ENCODE measurements around the gene ADRM1. TPM values are rescaled to one million over a fixed set of nuclear protein-coding genes. Genes with fewer than 3 reads are reported as not detected.

The ADRM1 gene
- total RNA-seq, 1 experiment from 2014 or later, result 173 TPM

- H3K4me3 ChIP-seq, result no peak overlapping the region
- H4K20me1 ChIP-seq (ENCODE audit: insufficient read depth), result peaks cover 25% of the 10 kb centered on the region
- no peak overlapping the region for H3K27ac ChIP-seq
- CTCF ChIA-PET, result no interaction called here
- H3K4me1 ChIP-seq (replicated peaks; ENCODE audit: insufficient read depth), result peaks cover 12% of the 10 kb centered on the region
- H3K36me3 ChIP-seq (ENCODE audit: low read depth), result peaks cover 5% of the 10 kb centered on the region; the same call in 1 of the 2 replicates
- H3F3A ChIP-seq (ENCODE audit: insufficient read depth, low read depth), result peaks cover 42% of the 10 kb centered on the region
- H2AFZ ChIP-seq, result no peak overlapping the region
- H3K4me2 ChIP-seq, result no peak overlapping the region
- H3K9me3 ChIP-seq (ENCODE audit: insufficient read depth, low read depth), result no peaks in the 10 kb centered on the region
- H3K9me2 ChIP-seq (ENCODE audit: insufficient read depth), result no peaks in the 10 kb centered on the region
- no peaks in the 10 kb centered on the region for H3K27me3 ChIP-seq (ENCODE audit: insufficient read depth, low read depth)
- no peak for DNase-seq
- POLR2A ChIA-PET (ENCODE audit: unreplicated experiment), result no interaction called here
- no TSS peak for BruUV-seq (replicated peaks)
- TF ChIP-seq CTCF (conservative IDR thresholded peaks at IDR 0.05) (no peak), EZH2 (IDR thresholded peaks at IDR 0.05; ENCODE audit: low read depth) (no peak)
- H3K79me2 ChIP-seq (ENCODE audit: low read depth), result peaks cover 22% of the 10 kb centered on the region
- intact Hi-C loops (cut with micrococcal nuclease; ENCODE audit: unreplicated experiment), result loop anchor here (5.0 kb wide), 3 partner anchors 322 to 492 kb away; no protein-coding TSS in a partner anchor
These were observed 2.5 kb upstream of the ADRM1 start for GRCh38 chr20:62300319-62300718.

- ChIA-PET POLR2A (ENCODE audit: unreplicated experiment) (no interaction called here), CTCF (interaction anchor here (0.6 to 0.9 kb wide), 3 partner anchors 199 to 290 kb away, joined by 3 to 5 read pairs (median 3); no protein-coding TSS in a partner anchor)
- Histone ChIP-seq H3K79me2 (ENCODE audit: low read depth) (peaks cover 31% of the 10 kb centered on the region), H2AFZ (no peak overlapping the region), H3K4me3 (0 out of 2 replicates have a peak overlapping the region, but pooled peaks have one; percentile 61), H3K9me2 (ENCODE audit: insufficient read depth) (no peaks in the 10 kb centered on the region), H3K27me3 (ENCODE audit: insufficient read depth, low read depth) (no peaks in the 10 kb centered on the region), H3K4me2 (no peak overlapping the region; the same call in 1 of the 2 replicates), H4K20me1 (ENCODE audit: insufficient read depth) (peaks cover 29% of the 10 kb centered on the region), H3K4me1 (replicated peaks; ENCODE audit: insufficient read depth) (peaks cover 20% of the 10 kb centered on the region), H3K36me3 (ENCODE audit: low read depth) (peaks cover 9% of the 10 kb centered on the region; the same call in 1 of the 2 replicates), H3K9me3 (ENCODE audit: insufficient read depth, low read depth) (no peaks in the 10 kb centered on the region), H3F3A (ENCODE audit: insufficient read depth, low read depth) (peaks cover 51% of the 10 kb centered on the region), H3K27ac (no peak overlapping the region)
- intact Hi-C loops (cut with micrococcal nuclease; ENCODE audit: unreplicated experiment), result loop anchor here (5.0 kb wide), 3 partner anchors 321 to 491 kb away; no protein-coding TSS in a partner anchor
- BruUV-seq (replicated peaks), result no TSS peak
- TF ChIP-seq EZH2 (IDR thresholded peaks at IDR 0.05; ENCODE audit: low read depth), result no peak
- no peak for DNase-seq
These were observed 1.6 kb upstream of the ADRM1 start for GRCh38 chr20:62301111-62301668.

- no TSS peak for BruUV-seq (replicated peaks)
- peaks cover 10% of the 10 kb centered on the region; the same call in 1 of the 2 replicates for H3K36me3 ChIP-seq (ENCODE audit: low read depth)
- POLR2A ChIA-PET (ENCODE audit: unreplicated experiment), result no interaction called here
These were observed 940 bp upstream of the ADRM1 start for GRCh38 chr20:62301773-62302340.

More at GRCh38 chr20:62301773-62302340, 940 bp upstream of the ADRM1 start:
- Histone ChIP-seq H3K4me1 (replicated peaks; ENCODE audit: insufficient read depth) (peaks cover 20% of the 10 kb centered on the region), H3K4me2 (peak overlapping the region; percentile 82), H3K79me2 (ENCODE audit: low read depth) (peaks cover 38% of the 10 kb centered on the region), H3K4me3 (peak overlapping the region; percentile 61; the same call in 1 of the 2 replicates), H4K20me1 (ENCODE audit: insufficient read depth) (peaks cover 36% of the 10 kb centered on the region), H2AFZ (no peak overlapping the region), H3K27ac (peak overlapping the region; percentile 82), H3F3A (ENCODE audit: insufficient read depth, low read depth) (peaks cover 58% of the 10 kb centered on the region), H3K9me3 (ENCODE audit: insufficient read depth, low read depth) (no peaks in the 10 kb centered on the region), H3K27me3 (ENCODE audit: insufficient read depth, low read depth) (no peaks in the 10 kb centered on the region), H3K9me2 (ENCODE audit: insufficient read depth) (no peaks in the 10 kb centered on the region)
- intact Hi-C loops (cut with micrococcal nuclease; ENCODE audit: unreplicated experiment), result loop anchor here (1.0 to 5.0 kb wide), 7 partner anchors 57 to 490 kb away; no protein-coding TSS in a partner anchor
- TF ChIP-seq CTCF (conservative IDR thresholded peaks at IDR 0.05), result peak; percentile 74
- TF ChIP-seq EZH2 (IDR thresholded peaks at IDR 0.05; ENCODE audit: low read depth), result no peak
- CTCF ChIA-PET, result interaction anchor here (0.6 to 0.9 kb wide), 5 partner anchors 70 to 291 kb away, joined by 3 to 12 read pairs (median 5); partner anchors contain the start of gene RBBP8NL
- DNase-seq, result peak; percentile 93 to 94

Data from PC-9 (cell line).